GM10847 (cell line): ENCODE data around the gene NBAS.

Experiments used
- POLR2A ChIP-seq: IDR thresholded peaks from 2 replicates; pipeline ENCODE4 v1.6.1; 2011; ENCODE audit not compliant: insufficient read length; ENCODE audit errors: extremely low read depth

Gene NBAS

GRCh38 chr2:15225131-15225530, 336.0 kb downstream of the NBAS start:
- no peak for TF ChIP-seq POLR2A

DNA sequence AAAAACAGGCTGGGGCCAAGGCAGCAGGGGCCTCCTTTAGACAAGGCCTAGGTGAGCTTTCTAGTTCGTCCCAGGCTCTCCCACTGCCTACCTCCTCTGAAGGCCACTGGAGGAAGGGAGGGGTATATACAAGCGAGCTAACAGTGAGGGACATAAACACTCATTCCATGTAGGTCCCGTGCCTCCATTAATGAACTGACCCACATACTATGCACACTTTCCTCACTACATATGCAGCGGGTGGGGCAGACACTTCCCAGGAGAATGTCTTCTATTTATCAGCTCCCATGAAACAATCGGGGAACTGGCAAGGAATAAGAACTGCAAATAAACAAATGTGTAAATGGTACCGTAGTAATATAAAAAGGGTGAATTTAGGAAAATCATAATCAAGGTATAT, 336.5 kb downstream of the NBAS start:
- TF ChIP-seq POLR2A, result no peak

GRCh38 chr2:15223887-15224286, 337.2 kb downstream of the NBAS start:
- no peak for TF ChIP-seq POLR2A

- TF ChIP-seq POLR2A, result no peak
Measured at GRCh38 chr2:15222856-15223255, 338.3 kb downstream of the NBAS start.

GRCh38 chr2:15220603-15221002, 340.5 kb downstream of the NBAS start:
- no peak for TF ChIP-seq POLR2A

DNA sequence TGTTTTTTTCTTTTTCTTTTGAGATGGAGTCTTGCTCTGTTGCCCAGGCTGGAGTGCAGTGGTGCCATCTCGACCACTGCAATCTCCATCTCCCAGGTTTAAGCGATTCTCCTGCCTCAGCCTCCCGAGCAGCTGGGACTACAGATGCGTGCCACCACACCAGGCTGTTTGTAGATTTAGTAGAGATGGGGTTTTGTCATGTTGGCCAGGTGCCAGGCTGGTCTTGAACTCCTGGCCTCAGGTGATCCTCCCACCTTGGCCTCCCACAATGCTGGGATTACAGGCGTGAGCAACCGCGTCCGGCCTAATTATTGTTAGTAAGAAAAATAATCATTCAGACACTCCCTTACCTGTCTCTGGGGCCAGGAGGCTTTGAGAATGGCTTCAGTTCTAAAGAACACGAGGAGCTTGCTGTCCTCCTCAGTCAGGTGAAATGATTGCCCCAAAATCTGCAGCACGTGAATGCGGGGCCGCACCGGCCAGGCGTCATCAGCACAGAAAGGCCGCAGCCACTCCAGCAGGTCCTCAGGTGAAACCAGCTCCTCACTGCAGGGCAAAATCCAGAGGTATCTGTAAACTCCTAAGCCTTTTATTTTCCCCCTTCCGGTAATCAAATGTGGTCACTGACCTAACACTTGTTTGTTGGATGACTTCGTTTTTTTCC, 342.6 kb downstream of the NBAS start:
- TF ChIP-seq POLR2A, result no peak

- TF ChIP-seq POLR2A, result no peak
Measured at GRCh38 chr2:15212249-15212648, 348.9 kb downstream of the NBAS start.

DNA sequence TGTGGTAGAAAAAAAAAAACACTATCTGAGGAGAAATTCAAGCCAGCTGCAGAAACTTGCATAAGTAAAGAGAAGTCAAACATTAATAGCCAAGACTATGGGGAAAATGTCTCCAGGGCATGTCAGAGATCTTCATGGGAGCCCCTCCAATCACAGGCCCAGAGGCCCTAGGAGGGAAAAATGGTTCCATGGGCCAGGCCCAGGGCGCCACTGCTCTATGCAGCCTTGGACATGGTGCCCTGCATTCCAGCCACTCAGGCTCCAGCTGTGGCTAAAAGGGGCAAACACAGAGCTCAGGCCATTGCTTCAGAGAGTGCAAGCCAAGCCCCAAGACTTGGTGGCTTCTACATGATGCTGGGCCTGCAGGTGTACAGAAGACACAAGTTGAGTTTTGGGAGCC, 354.7 kb downstream of the NBAS start:
- no peak for TF ChIP-seq POLR2A

GRCh38 chr2:15205562-15205961, 355.6 kb downstream of the NBAS start:
- TF ChIP-seq POLR2A, result no peak

DNA sequence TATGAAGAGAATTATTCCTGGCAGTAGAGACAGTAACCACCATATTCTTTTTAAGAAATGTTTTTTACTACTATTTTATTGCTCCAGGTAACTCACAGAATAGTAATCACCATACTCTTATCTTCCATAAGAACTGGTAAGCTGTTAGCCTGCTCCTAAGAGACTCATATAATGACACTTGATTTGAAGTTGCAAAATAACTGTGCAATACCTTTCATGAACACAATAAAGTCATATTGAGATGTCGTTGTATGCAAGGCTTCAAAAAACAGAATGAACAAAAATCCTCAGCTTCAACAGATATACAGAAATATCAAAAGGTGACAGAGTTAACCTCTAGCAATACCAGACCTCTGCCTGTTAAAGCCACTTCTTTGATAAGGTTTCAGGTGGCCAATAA, 360.1 kb downstream of the NBAS start:
- TF ChIP-seq POLR2A, result no peak

- no peak for TF ChIP-seq POLR2A
Measured at GRCh38 chr2:15200581-15200980, 360.6 kb downstream of the NBAS start.

- TF ChIP-seq POLR2A, result no peak
Measured at GRCh38 chr2:15198051-15198450, 363.1 kb downstream of the NBAS start.

GRCh38 chr2:15195813-15196212, 365.3 kb downstream of the NBAS start:
- no peak for TF ChIP-seq POLR2A

DNA sequence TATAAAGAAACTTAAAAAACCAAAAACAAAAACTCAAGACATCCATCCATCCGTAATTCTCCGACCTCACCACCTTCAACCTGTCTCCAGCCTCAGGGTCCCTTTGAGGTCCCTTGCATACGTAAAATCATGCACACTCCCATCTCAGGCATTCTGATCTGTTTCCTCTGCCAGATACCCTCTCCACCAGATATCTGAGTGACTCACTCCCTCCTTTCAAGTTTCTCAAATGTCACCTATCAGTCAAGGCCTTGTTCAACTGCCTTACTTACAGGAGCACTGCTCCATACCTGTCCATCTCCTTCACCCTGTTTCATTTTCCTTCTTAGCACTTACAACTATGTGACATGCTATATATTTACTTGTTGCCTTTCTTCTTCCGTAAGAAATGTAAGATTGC, 369.3 kb downstream of the NBAS start:
- TF ChIP-seq POLR2A, result no peak

- no peak for TF ChIP-seq POLR2A
Measured at GRCh38 chr2:15189216-15189615, 371.9 kb downstream of the NBAS start.

GRCh38 chr2:15187702-15188101, 373.4 kb downstream of the NBAS start:
- no peak for TF ChIP-seq POLR2A

DNA sequence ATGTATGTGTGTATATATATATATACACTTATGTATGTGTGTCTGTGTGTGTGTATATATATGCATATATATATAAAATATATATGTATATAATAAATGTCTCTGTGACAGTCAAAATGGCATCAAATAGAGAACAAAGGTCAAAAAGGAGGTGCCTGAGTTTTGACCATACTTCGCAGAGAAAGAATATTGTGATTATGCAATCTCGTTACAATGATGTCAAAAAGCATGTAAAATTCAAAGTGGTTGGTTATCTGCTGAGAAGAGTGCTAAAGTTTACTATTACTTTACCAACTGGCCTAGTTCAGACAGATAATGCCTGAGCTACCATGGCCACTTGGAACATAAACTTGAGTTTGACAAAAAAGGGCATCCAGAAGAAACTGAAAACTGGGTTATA, 375.0 kb downstream of the NBAS start:
- no peak for TF ChIP-seq POLR2A

- TF ChIP-seq POLR2A, result no peak
Measured at GRCh38 chr2:15184491-15184890, 376.6 kb downstream of the NBAS start.

DNA sequence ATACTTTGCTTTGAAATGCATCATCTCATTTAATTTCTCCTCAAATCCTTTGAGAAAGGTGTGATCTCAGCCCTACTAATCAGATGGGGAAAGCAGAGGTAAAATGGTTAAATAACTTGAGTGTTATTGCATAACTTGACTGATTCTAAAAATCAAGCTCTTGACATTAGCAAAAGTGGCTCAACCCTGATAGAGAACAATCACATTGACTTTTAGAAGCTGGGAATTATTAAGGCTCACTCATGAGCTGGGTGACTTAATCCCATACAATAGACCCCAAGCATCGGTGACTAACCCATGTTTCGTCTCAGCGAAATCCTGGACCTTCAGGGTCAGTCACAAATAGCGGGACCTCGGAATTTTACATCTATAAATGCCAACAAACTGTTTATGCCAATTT, 378.9 kb downstream of the NBAS start:
- no peak for TF ChIP-seq POLR2A
